ENCODE data around the gene OTOP3. TPM values are rescaled to one million over a fixed set of nuclear protein-coding genes. Genes with fewer than 3 reads are reported as not detected.

Gene OTOP3, protein sequence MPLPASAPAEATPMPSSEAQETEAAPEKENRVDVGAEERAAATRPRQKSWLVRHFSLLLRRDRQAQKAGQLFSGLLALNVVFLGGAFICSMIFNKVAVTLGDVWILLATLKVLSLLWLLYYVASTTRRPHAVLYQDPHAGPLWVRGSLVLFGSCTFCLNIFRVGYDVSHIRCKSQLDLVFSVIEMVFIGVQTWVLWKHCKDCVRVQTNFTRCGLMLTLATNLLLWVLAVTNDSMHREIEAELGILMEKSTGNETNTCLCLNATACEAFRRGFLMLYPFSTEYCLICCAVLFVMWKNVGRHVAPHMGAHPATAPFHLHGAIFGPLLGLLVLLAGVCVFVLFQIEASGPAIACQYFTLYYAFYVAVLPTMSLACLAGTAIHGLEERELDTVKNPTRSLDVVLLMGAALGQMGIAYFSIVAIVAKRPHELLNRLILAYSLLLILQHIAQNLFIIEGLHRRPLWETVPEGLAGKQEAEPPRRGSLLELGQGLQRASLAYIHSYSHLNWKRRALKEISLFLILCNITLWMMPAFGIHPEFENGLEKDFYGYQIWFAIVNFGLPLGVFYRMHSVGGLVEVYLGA
- total RNA-seq (2021; fragmentation: NEBNext Ultra II Directional; extraction: Animal tissue kit (Norgen Biotek cat#: 25700)) = not detected
- long read RNA-seq = 0 reads

DNA sequence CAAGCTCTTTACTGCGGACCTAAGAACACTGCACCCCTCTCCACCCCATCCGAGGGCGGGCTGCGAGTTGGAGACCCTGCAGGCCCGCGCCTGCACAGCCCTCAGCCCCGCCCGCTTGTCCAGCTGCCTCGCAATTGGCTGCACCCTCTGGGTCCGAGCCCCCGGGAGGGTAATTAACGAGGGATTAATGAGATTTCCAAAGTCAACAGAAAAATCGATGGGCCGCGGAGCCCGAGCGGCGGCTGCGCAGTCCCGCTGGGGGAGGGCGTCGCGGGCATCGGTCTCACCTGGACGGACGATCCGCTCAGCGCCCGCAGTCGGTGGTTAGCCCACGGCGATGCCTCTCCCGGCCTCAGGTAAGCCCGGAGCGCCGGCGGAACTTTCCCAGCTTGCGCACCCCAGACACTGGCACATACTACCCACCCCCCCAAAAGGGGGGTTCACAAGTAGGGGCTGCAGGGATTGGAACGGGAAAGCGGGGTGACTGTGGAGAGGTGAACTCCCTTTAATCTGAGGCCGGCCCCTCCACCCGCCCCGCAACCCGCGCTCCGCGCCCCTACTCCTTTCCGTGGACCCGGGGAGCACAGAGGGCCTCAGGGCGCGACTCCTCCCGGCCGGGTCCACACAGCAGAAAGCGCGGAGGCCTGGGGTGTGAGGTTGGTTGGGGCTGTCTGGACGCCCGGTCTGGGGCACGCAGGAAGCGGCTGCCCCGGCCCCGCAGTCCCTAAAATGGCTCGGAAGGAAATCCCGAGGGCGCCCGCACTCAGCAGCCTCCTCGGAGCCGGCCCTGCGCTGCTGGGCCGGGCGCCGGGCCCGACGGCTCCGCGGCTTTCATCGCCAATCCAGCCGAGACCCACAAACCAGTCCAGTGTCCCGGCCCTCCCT, at the start of gene OTOP3:
TSS of gene OTOP3 (plus strand) at position 314 of the 885 bp plus-strand sequence. CDS start at position 338, 24 bp downstream.
- Mint-ChIP-seq H3K27me3 (ENCODE audit: insufficient read depth) (peaks cover 56% of the 10 kb centered on the region), H3K4me1 (ENCODE audit: low read depth) (no peaks in the 10 kb centered on the region), H3K4me3 (no peak within 1 kb of the TSS), H3K9me3 (no peaks in the 10 kb centered on the region), H3K27ac (no peak within 1 kb of the TSS), H3K36me3 (ENCODE audit: low read depth) (no peaks in the 10 kb centered on the region)
- DNase-seq = no peak
- TF ChIP-seq, protein P1, sequence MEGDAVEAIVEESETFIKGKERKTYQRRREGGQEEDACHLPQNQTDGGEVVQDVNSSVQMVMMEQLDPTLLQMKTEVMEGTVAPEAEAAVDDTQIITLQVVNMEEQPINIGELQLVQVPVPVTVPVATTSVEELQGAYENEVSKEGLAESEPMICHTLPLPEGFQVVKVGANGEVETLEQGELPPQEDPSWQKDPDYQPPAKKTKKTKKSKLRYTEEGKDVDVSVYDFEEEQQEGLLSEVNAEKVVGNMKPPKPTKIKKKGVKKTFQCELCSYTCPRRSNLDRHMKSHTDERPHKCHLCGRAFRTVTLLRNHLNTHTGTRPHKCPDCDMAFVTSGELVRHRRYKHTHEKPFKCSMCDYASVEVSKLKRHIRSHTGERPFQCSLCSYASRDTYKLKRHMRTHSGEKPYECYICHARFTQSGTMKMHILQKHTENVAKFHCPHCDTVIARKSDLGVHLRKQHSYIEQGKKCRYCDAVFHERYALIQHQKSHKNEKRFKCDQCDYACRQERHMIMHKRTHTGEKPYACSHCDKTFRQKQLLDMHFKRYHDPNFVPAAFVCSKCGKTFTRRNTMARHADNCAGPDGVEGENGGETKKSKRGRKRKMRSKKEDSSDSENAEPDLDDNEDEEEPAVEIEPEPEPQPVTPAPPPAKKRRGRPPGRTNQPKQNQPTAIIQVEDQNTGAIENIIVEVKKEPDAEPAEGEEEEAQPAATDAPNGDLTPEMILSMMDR (IDR thresholded peaks at IDR 0.05) = no peak

DNA sequence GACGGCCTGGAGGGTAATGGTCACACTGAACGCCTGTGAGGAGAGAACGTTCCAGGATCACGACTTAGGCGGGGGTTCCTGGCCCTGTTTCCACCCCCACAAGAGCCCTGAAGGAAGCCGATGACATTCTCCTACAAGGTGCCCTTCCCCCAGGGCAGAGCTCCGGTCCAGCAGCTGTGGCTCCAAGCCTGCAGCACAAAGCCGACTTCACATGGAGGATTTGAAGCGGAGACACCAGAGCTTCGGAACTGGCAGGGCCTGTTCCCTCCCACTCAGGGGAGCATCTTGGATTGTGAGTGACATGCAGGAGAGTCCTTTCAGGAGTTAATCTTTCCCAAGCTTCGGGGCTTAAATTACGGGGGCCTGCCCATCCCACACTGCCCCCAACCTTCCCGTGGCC, 47.2 kb upstream of the OTOP3 start:
- peaks cover 45% of the 10 kb centered on the region for H3K27me3 Mint-ChIP-seq (ENCODE audit: insufficient read depth)
- H3K4me1 Mint-ChIP-seq (ENCODE audit: low read depth) = no peaks in the 10 kb centered on the region
- H3K9me3 Mint-ChIP-seq = no peaks in the 10 kb centered on the region
- no peak for DNase-seq
- H3K4me3 Mint-ChIP-seq = no peak overlapping the region
- no peak overlapping the region for H3K27ac Mint-ChIP-seq
- TF ChIP-seq, protein P1 (IDR thresholded peaks at IDR 0.05) = no peak
- H3K36me3 Mint-ChIP-seq (ENCODE audit: low read depth) = no peaks in the 10 kb centered on the region

DNA sequence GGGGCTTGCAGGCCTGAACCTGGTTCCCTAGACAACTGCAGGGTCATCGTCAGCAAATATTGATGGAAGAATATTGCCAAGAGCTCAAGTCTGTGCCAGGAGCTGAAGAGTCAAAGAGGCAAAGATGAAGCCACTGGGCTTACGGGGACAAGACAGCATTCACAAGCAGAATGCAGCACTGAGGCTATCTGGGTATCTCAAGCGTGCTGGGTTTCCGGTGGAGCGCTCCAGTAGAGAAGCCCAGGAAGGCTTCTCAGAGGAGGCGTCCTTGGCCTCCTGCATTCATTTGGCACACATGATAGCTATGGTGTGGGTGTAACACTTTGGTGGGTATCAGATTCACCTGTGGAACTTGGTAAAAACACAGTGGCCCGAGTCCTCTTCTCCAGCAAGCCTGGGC, 45.1 kb upstream of the OTOP3 start:
- H3K9me3 Mint-ChIP-seq = no peaks in the 10 kb centered on the region
- no peak overlapping the region for H3K27ac Mint-ChIP-seq
- DNase-seq = no peak
- TF ChIP-seq, protein P1 (IDR thresholded peaks at IDR 0.05) = no peak
- no peak overlapping the region for H3K4me3 Mint-ChIP-seq
- no peaks in the 10 kb centered on the region for H3K4me1 Mint-ChIP-seq (ENCODE audit: low read depth)
- peaks cover 53% of the 10 kb centered on the region for H3K27me3 Mint-ChIP-seq (ENCODE audit: insufficient read depth)
- no peaks in the 10 kb centered on the region for H3K36me3 Mint-ChIP-seq (ENCODE audit: low read depth)

DNA sequence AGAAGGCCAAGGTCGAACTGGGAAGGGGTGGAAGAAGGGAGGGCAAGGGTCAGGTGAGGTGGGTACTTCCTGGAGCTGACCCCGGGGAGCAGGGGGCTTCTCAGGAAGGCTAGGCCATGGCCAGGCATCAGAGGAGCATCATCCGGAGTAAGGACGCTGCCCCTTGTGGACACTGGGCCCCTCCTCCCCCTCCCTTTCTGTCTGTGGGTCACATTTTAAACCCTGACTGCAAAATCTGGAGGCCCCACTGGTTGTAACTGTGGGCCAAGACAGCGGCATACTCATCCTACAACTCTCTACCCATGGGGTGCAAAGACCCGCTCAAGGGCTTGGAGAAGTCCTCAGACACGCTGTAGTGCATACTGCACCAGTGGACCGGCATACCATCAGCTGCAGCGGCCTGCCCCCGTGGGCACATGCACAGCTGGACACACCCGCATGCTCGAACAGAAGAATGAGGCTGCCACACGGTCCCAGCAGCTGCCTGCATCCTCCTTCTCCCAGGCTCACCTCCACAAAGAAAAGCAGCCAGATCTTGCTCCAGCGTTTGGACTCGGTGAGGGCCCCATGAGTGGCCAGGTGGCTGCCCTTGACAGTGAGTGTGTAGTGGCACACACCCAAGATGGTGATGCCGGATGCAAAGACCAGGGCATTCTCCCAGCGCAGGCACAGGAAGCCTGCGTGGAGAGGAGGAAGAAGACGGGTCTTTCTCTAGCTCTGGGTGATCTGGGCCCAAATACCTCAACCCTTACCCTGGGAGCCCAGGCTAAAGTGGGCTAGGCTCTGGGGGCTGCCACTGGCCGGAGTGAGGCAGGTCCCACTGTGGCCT, 43.5 kb upstream of the OTOP3 start:
- Mint-ChIP-seq H3K4me1 (ENCODE audit: low read depth) (no peaks in the 10 kb centered on the region), H3K27ac (no peak overlapping the region), H3K27me3 (ENCODE audit: insufficient read depth) (peaks cover 66% of the 10 kb centered on the region), H3K4me3 (no peak overlapping the region), H3K9me3 (no peaks in the 10 kb centered on the region), H3K36me3 (ENCODE audit: low read depth) (no peaks in the 10 kb centered on the region)
- no peak for DNase-seq
- TF ChIP-seq, protein P1 (IDR thresholded peaks at IDR 0.05) = no peak

All from HFFc6 (cell line).